GM18511 (cell line): Measurements from ENCODE around the gene SPRY1.

ENCODE experiments used
- ATAC-seq: cut with Tn5 transposase; IDR thresholded peaks from one replicate; pipeline ENCODE4 v1.9.1; 2021; ENCODE audit warnings: mild to moderate bottlenecking, moderate library complexity; ENCODE audit not compliant: unreplicated experiment

The SPRY1 gene

DNA sequence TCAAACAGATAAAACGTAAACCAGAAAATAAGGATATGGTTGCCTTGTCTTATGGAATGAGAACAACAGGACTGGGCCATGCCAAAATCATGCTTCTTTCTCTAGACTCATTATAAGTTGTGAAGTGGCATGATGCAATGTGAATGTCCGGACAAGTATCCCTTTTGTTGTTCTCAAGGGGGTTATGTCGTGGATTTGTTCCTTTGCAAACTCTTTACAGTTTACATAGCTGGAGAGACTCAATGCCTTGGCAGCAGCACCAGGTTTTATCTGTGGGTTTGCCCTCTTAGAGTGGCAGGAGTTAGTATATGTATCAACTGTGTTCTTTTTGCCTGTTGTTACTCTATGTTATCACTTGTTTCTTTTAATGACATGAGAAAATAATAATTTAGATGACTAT is 41.4 kb downstream of the SPRY1 start:
- ATAC-seq, result no peak

DNA sequence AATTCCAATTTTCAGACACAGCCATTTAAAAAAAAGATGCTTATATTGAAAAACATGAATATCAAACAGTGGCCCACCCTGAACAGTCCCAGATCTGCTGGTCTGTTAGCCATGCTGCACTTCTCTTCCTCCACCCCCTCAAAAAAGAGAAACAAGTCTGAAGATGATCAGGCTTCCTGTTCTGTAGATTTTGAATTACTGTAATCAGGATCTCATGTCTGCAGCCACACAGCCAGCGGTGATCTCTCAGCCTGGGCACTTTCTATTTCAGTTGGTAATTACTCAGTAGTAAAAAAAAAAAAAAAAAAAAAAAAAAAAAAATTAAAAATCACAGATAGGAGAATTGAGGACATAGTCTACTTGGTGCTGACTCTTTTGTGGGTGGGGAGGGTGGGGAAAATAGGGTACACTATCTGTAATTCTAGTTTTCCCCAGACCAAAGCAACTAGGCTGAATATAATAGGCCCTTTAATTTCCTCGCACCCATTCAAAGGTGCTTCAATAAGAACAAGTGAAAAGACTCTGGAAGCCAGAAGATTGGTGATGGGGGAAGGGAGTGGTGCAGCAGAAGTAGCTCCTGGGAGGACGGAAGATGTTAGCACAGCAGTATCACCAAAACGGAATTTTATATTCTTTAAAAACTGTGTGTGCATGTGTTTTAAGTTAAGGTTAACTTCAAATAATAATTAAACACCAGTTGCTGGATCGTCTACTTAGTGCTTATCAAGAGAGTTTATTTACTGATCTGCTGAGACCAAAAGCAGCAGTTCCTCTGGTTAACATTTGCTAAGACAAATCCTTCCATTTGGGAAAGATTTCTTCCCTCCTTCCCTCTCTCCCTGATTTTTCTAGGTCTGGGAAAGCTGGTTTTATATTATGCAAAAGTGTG is 47.0 kb downstream of the SPRY1 start:
- peak; percentile 77 for ATAC-seq

DNA sequence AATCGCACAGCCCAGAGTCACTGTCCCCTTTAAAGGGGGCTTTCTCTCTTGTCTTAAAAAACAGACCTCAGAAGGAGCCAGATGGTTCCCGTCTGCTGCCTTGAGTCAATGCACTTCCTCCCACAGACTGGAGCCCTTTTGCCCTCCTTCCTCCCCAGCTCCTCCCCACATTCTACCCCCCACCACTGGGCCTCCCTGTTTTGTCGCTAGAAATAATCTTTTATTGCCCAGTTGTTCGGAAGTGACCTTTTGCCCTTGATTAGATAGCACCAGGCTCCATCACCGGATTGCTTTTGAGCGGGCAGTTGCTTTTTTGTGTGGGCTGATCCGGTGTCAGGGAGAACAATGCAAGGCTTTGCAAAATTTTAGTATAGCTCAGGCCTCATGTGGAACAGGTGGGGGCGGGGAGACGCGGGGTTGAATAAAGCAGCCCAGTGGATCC is 47.7 kb downstream of the SPRY1 start:
- peak; percentile 91 for ATAC-seq

DNA sequence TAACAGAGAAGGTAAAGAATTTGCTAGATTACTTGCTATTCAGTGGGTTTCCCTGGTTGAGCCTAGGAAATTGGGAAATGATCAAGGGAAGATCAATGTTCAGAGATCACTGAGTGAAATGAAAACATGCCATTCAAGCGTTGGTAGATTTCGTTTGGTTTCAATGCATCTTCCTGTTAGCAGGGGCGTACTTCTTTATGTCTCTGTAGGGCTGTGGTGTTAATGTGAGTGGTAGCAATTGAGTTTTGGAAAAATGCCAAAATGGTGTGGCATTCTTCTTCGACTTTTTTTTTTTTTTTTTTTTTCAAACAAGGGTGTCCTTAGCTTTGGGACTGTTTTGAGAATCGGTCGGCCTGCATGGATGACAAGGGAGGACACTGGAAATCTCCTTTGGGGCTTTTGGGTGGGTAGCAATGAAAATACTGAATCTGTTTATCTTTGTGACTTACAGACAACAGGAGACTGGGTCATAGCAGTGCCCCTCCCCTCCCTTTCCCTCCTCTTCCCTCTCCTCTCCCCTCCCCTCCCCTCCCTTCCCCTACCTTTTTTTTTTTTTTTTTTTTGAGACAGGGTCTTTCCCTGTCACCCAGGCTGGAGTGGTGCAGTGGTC is 50.4 kb downstream of the SPRY1 start:
- no peak for ATAC-seq

DNA sequence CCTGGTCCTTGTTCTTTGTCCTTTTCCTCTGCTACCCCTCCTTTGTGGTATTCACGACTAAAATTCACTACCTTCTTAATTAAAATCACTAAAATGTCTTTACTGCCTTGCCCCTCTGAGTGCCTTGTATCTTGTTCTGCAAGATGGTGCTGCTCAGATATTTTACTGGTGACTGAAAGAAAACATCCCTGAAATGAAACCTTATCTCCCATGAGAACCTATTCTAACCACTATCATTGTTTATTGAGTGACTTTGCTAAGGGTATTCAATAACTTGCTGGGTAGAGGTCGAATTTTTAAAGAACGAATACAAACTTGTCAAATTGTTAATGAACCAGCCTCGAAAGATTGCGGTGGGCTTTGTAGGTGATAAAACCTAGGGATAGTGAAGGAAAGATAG is 52.8 kb downstream of the SPRY1 start:
- peak; percentile 8 for ATAC-seq

DNA sequence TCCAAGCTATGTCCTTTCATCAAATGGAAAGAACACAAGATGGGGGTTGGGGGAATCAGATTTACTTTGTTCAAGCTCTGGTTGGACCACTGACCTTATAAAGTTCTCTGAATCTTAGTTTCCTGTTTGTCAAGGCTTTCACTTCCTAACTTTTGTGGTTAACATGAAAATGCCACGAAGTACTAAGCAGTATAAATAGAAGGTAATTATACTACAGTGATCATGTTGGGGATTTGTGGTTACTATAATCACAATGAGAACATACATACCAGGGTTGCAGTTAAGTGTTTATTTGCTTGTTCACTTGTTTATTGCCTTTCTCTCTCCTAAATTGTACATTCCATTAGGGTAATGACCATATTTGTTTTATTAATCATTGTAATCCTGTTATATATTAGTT is 53.2 kb downstream of the SPRY1 start:
- peak; percentile 91 for ATAC-seq

DNA sequence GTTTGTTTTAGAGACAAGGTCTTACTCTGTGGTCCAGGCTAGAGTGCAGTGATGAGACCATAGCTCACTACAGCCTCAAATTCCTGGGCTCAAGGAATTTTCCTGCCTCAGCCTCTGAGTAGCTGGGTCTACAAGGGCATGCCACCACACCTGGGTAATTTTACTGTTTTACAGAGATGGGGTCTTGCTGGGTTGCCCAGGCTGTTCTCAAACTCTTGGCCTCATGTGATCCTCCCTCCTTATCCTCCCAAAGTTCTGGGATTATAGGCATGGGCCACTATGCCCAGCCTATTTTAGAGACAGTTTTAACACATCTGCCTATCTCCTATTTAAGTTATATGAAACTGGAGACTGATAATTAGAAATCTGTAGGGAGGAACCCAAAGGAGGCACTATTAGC is 53.8 kb downstream of the SPRY1 start:
- ATAC-seq, result no peak

DNA sequence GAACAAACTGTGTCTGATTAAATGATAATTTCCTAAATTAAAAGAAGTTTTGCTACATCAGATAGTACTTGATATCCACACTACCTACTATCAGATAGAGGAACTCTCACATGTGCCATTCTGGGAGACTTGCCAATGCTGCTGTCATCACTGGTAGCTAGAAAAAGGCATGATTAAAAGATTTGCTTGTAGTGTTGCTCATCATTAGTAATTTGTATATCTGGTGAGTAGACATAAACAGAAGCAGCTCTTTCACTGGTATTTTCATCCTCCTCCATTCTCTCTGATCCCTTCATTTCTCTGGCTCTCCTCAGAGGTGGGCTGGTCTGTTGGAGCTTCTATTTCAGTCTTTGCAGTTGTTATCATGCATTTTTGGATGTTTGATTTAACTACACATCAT is 56.0 kb downstream of the SPRY1 start:
- ATAC-seq, result peak; percentile 39

DNA sequence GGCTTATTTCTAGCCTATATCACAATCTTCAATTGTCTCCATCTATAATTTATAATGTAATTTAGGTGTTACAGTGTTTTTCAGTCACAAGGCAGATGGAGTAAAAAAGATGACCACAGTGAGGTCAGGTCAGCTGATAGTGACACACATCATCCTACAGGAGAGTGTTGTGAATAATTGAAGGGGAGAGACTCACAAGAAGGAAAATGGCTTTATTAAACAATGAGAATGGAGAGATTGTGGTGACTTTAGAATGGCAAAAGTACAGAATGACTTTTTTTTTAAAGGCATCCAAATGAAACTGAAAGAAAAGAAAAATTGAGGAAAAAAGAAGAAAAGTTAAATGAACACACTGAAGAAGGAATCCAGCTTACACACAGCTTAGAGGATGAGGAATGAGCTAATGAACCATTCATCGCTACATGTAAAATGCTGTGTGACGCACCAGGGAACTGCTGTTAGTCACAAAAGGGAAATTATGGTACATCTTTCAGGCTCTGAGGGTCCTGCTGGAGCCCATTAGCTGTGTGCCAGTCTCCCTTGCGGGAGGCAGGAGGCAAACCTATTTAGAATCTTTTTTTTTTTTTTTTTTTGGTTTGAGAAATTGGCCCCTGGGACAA is 56.6 kb downstream of the SPRY1 start:
- ATAC-seq, result no peak
